GM21367 (cell line): Measurements from ENCODE around the gene PAX2.

ENCODE experiments used
- ATAC-seq: cut with Tn5 transposase; IDR thresholded peaks from one replicate; pipeline ENCODE4 v1.9.1; 2021; ENCODE audit not compliant: unreplicated experiment

PAX2 gene

GRCh38 chr10:100811752-100812750 is 66.7 kb downstream of the PAX2 start:
- no peak for ATAC-seq

- ATAC-seq: no peak
These were observed 67.6 kb downstream of the PAX2 start for GRCh38 chr10:100812978-100813377.

GRCh38 chr10:100814751-100815474 is 69.5 kb downstream of the PAX2 start:
- no peak for ATAC-seq

DNA sequence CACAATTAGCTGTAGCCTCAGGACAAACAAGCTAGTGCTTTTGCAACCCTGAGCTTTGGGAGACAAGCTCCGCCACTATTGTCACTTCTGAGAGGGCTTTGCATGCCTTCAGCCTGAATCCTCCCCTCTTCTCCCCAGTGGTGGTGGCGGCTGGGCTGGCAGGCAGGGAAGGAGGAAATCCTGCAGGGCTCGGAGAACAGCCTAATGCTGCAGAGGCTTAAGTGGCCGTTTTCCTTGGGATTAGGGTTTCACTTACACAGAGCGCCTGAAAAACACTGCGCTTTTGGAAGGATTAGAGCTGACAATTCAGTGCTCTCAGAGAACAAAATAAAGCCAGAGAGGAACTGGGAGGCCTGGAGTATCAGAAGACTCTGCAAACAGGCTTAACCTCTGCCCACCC is 71.3 kb downstream of the PAX2 start:
- ATAC-seq: no peak

DNA sequence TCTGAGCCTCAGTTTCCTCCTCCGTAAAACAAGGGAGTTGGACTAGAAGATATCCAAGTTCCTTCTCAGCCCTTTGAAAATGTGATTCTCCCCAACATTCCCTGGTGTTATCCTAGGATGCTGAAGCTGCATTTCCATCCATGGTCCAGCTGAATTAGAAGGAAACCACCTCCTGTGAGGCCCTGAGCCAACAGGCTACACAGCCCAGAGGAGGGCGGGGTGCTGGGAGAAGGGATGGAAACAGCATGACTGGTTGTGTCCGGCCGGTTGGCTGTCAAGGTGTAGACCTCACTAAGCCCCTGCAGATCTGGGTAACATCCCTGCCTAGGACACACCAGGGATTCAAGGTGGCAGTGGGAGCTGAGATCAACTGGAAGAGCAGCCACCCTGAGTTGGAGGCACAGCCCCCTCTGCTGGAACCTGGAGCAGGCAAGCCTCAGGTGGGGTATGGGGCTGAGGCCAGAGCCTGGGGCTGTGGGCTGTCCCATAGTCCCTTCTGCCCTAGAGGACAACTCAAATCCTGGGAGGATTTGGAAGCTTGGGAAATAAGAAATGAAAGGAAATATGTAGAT is 72.0 kb downstream of the PAX2 start:
- ATAC-seq: no peak

- ATAC-seq: no peak
These were observed 74.0 kb downstream of the PAX2 start for GRCh38 chr10:100819424-100819823.

DNA sequence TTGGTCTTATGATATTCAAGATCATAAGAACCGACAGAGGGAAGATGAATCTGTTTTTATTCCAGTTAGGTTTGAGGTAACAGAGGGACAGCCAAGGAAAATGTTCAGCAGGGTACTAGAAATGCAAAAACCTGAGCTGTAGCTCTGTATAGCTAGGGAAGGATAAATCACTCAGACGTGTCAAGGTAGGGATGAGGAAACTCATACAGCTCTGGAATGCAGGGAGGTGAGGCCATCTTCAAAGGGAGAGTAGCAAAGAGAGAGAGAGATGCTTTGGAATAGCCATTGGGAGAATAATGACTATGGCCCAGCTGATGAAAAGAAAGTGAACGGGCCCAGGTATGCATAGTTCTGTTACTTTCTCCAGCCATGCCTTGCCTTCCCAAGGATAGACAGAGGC is 77.8 kb downstream of the PAX2 start:
- no peak for ATAC-seq

- no peak for ATAC-seq
These were observed 79.5 kb downstream of the PAX2 start for GRCh38 chr10:100824886-100825285.

- no peak for ATAC-seq
These were observed 80.0 kb downstream of the PAX2 start for GRCh38 chr10:100825325-100825875.

DNA sequence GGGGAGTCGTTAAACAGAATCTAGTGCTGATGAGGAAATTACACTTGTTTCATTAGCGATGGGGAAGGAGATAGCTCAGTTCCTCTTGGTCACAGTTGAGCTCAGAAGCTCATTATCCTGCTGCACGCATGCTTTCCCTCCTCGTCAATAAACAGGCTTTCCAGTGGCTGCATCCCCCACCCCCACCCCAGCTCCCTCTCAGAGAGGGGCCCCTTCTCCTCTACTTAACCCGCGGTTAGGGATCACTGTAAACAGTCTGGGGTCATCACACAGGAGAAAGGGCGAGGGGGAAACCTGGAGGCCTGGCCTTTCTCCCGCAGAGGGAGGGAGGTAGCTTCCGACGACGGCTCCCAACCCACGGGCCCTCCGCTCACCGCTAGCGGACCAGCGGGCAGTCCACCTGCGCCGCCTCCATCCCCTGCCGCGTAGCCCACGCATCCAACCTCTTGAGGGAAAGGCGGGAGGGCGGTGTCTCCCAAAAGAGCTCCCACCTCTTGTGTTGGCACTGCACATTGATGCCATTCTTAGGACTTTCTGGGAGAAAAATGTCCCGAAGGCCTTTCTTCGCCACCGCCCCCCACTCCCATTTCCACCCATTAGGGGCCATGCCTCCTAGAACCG is 80.8 kb downstream of the PAX2 start:
- no peak for ATAC-seq

DNA sequence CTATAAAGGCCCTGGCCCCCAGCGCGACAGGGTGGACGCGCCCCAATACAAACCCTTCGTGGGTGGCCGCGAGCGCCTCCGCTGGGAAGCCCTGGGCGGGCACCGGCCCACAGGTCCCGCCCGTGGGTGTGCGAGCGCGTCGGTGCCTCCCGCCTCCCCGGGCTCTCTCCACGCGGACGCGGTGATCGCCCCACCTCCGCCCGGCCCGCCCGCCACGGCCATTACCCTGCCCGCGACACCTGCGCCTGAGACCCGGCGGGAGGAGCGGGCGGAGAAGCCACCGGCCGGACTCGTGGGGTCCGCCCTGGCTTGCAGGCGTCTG is 81.2 kb downstream of the PAX2 start:
- ATAC-seq: no peak

DNA sequence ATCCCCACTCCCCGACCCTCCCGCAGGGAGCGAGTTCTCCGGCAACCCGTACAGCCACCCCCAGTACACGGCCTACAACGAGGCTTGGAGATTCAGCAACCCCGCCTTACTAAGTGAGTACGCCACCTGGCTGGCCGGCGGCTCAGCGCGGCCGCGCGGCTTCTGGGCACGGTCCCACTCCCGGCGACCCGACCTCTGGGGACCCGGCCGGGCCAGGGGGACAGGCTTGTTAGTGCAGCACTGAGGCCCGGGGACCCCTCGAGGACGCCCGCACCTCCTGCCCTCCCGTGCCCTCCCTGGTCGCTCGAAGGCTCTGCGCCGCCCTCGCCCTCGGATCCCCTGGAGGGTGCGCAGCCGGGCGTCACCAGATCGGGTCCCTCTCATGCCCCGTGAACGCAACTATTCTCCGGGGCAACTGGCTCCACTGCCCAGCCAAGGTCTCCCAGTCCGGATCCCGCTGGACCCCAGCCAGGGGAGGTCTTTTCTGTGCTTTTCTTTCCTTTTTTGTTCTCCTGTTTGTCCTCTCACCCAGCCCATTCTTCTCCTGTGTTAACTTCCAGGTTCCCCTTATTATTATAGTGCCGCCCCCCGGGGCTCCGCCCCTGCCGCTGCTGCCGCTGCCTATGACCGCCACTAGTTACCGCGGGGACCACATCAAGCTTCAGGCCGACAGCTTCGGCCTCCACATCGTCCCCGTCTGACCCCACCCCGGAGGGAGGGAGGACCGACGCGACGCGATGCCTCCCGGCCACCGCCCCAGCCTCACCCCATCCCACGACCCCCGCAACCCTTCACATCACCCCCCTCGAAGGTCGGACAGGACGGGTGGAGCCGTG is 81.8 kb downstream of the PAX2 start:
- no peak for ATAC-seq

GRCh38 chr10:100827819-100828737 is 82.7 kb downstream of the PAX2 start:
- no peak for ATAC-seq

- ATAC-seq: no peak
These were observed 83.3 kb downstream of the PAX2 start for GRCh38 chr10:100828738-100829096.

- no peak for ATAC-seq
These were observed 83.9 kb downstream of the PAX2 start for GRCh38 chr10:100829097-100829870.

DNA sequence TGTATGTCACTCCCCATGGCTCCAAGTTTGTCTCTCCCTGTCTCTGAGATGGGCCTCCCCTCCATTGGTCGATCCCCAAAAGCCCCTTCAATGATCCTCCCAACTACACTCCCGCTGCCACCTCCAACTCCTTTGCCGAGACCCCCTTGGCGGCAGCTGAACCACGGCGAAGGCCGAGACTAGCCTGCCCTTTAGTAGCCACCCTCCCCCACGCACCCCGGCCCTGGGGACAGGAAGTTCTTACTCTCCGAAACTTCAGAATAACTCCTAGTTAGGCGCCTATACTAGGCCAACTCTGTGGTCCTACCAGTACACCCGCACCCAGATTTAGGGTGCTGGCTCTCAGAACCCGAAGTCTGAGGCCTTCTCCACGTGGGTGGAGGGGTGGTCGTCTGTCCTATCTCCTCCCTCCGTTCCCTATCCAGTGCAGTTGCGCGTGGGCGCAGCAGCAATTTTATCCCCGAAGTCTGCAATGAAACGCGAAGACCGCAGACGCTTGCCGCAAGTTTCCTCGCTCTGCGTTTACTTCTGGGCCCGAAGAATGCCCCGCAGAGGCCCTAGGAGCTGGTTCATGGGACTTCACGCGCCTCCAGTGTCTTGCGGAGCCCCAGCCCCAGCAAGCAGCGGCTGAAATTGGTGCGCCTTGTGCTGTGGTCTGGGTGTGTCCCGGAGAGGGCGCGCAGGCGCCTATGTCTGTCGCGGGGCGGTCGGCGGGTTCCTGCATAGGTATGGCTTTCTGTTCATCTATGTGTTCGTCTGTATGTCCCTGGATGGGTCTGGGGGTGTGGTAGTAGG is 84.7 kb downstream of the PAX2 start:
- no peak for ATAC-seq

DNA sequence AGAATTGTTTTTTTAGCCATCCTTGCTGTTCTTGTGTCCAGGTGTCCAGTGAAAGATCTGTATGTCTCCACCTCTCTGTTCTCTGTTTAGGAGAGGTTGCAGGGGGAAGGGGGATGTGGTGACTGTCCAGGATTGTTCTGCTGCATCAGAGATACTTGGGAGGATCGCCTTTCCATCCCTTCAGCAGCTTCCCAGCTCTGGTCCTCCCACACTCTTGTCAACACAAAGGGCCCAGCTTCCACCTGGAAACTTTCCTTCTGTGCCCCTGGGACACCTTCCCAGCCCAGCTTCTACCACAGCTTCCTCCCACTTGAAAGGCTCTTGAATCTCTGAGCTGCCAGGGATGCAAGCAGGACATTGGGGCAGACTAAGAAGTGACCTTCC is 85.3 kb downstream of the PAX2 start:
- no peak for ATAC-seq

DNA sequence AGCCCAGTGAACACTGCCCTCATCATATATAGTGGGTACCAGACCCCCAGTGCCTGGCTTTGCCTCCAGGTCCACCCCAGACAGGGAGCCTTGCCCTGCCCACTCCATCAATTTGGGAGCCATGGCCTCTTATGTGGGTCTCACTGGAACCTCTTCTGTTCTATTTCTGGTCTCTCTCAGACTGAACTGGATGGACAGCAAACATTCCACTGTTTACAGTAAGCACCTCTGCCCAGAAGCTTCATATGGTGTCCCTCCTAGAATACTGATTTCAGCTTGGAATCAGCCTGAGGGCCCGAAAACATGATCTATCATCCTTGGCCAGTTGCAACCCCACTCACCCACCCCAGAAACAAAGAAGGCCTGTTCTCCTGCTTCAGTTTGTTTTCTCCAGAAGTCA is 86.4 kb downstream of the PAX2 start:
- ATAC-seq: no peak
